Epithelial cell of proximal tubule (primary cell): Measurements from ENCODE around the gene SPTBN2. TPM values are rescaled to one million over a fixed set of nuclear protein-coding genes. Genes with fewer than 3 reads are reported as not detected.
A peak's percentile ranks its signal among the peaks of the same experiment; 100 is the strongest.

Experiments used
- DNase-seq: peaks from one replicate; pipeline ENCODE4 v3.0.0-alpha.2; 2011; ENCODE audit warnings: low read depth
- H3K4me3 ChIP-seq: 2 replicates; pipeline ENCODE4 v1.5.1; 2011; ENCODE audit warnings: low read depth, mild to moderate bottlenecking, low read length
- total RNA-seq: library from RNA; depleted of rRNA; stranded (reverse); fragments of >200 nt; gene quantifications from 2 replicates; pipeline ENCODE4 v1.2.3, GENCODE V29; 2015
- TF ChIP-seq, protein P1 (sequence below): conservative IDR thresholded peaks from 2 replicates; pipeline ENCODE4 v1.5.1; 2012; ENCODE audit warnings: low read depth, mild to moderate bottlenecking, low read length

SPTBN2 gene
- total RNA-seq, 1 donor from 2014 or later: 63.9 TPM

DNA sequence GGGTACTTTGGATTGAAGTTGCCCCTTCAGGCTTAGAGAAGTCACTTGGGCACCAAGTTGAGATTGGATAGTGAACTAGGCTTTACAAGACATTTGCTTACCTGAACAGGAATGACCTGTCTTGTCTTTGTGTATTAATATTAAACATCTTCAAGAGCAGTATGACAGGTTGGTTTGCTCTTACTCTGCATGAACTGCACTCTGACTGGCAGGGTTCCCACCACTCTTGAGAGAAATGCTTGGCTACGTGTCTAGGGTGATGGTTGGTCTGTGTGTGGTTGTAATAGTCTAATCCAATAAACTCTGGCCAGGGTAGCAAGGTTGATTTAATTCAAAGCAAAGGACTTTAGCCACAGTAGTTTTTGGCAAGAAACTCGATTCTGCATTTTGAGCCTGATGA lies 20.1 kb upstream of the SPTBN2 start:
- no peak for DNase-seq
- H3K4me3 ChIP-seq: no peak overlapping the region
- TF ChIP-seq, protein P1, sequence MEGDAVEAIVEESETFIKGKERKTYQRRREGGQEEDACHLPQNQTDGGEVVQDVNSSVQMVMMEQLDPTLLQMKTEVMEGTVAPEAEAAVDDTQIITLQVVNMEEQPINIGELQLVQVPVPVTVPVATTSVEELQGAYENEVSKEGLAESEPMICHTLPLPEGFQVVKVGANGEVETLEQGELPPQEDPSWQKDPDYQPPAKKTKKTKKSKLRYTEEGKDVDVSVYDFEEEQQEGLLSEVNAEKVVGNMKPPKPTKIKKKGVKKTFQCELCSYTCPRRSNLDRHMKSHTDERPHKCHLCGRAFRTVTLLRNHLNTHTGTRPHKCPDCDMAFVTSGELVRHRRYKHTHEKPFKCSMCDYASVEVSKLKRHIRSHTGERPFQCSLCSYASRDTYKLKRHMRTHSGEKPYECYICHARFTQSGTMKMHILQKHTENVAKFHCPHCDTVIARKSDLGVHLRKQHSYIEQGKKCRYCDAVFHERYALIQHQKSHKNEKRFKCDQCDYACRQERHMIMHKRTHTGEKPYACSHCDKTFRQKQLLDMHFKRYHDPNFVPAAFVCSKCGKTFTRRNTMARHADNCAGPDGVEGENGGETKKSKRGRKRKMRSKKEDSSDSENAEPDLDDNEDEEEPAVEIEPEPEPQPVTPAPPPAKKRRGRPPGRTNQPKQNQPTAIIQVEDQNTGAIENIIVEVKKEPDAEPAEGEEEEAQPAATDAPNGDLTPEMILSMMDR: no peak

DNA sequence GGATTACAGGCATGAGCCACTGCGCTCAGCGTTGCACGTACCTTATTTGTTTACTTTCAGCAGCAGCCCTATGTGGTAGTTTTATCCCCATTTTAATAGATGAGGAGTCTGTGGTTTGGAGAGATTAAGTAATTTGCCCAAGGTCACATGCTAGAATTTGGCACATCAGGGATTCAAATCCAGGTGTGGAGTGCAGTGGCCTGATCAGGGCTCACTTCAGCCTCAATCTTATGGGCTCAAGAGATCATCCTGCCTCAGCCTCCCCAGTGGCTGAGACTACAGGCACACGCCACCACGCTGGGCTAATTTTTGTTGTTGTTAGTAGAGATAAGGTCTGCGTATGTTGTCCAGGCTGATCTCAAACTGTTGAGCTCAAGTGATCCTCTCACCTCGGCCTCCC lies 18.5 kb upstream of the SPTBN2 start:
- no peak overlapping the region for H3K4me3 ChIP-seq
- no peak for DNase-seq
- TF ChIP-seq, protein P1: no peak

DNA sequence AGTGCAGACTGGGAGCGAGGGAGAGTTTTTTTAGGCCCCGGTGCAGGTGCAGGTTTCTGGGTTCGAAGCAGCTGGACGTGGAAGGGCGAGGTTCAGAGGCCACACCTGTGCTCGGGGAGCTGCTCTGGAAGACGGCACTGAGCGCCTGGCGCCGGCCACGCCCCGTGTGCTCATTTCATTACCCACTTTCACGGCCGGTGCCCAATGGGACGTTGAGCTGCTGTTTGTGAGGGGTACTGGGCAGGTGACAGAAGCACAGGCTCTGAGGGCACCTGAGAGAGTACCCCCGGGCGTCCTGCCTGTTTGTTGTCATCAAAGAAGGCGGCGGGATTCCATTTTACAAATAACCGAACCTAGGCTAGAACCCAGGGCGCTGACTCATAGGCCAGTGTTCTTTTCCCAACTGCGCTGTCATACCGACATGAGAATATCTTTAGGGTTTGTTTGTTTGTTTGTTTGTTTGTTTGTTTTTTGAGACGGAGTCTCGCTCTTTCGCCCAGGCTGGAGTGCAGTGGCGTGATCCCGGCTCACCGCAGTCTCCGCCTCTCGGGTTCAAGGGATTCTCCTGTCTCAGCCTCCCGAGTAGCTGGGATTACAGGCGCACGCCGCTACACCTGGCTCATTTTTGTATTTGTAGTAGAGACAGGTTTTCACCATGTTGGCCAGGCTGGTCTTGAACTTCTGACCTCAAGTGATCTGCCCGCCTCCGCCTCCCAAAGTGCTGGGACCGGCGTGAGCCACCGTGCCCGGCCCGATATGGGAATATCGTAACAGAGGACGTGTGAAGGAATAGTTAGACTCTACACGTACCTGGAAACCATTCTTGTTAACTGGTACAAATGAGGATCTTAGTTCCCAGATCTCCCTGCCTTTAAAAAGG lies 16.6 kb upstream of the SPTBN2 start:
- peak overlapping the region; percentile 90 for H3K4me3 ChIP-seq
- DNase-seq: no peak
- TF ChIP-seq, protein P1: no peak

DNA sequence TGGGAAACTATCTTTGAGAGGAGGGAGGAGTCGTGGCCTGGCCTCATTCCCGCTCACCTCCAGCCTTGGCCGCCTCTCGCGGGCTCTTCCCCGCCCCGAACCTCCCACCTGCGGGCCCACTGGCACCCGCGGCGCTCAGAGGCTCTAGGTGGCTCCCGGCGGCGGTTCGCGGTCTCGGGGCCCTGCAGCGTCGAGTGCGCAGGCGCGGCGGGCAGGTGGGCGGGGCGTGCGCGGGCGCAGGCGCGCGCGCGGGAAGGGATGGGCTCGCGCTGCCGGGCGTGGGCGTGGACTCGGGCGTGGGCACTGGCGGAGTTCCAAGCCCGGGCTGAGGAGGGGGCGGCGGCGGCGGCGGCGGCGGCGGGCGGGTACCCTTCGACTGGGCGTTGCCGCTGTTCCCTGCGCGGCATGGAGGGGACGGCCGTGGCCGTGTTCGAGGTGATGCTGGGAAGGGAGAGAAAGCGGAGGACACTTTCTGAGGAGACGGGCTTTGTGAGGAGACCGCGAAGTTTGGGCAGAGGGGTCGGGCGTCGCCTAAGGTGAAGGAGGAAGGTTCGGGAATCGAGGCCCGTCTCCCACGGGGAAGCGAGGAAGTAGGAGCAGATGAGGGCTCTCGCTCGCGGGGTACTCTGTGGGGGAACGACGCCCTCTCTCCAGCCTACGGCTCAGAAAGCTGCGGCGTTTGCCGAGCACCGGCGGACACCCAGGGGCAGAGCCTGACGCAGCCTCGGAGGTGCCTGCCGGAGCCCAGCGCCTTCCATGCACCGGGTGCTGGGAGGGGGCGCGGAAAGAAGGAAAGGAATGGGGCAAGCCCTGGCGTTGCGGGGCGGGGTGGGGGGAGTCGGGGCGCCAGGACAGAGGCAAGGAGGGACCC lies 15.7 kb upstream of the SPTBN2 start:
- no peak for DNase-seq
- H3K4me3 ChIP-seq: peak overlapping the region; percentile 90
- TF ChIP-seq, protein P1: no peak

DNA sequence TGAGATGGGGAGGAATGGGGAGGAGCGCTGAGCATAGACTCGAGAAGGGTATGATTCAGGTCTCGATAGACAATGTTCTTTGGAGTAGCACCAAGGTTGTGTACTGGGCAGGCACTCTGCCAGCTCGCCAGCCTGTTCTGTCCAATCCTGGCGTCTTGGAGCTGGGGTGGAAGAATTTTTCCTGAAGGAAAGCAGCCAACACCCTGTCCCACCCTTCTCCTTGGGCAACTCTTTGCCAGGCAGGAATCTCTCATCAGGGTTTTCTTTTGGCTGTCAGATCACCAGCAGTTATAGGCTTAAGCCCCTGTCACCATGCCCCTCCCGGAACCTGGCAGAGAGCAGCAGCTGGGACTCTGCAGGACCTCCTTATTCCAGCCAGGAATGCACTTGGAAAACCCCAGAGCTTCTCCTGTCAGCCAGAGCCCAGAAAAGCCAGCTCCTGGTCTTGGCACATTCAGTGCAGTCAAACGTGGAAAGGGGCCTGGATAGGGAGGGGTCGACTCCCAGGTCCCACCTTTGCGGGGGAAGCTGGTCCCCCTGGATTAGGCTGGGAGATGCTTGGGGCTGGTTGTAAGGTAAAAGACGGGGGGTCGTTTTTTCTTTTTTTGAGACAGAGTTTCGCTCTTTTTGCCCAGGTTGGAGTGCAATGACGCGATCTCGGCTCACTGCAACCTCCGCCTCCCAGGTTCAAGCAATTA lies 14.4 kb upstream of the SPTBN2 start:
- peak; percentile 47 for DNase-seq
- peak overlapping the region; percentile 90 for H3K4me3 ChIP-seq
- TF ChIP-seq, protein P1: no peak

DNA sequence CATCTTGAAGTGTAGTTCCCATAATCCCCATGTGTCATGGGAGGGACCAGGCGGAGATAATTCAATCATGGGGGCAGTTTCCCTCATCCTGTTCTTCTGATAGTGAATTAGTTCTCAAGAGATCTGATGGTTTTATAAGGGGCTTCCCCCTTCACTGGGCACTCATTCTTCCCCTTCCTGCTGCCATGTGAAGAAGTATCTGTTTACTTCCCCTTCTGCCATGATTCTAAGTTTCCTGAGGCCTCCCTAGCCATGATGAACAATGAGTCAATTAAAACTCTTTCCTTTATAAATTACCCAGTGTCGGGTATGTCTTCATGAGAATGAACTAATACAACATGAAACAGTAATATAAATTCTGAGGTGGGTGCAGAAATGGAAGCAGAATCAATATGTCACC lies 12.1 kb upstream of the SPTBN2 start:
- no peak overlapping the region for H3K4me3 ChIP-seq
- TF ChIP-seq, protein P1: no peak
- DNase-seq: no peak
